ENCODE measurements around the gene SCARF2.
"Not testable (repeated sequence)": the region's sequence is repeated elsewhere in the genome, so short reads cannot be mapped to it uniquely, and the experiment has no call there.

Gene SCARF2

DNA sequence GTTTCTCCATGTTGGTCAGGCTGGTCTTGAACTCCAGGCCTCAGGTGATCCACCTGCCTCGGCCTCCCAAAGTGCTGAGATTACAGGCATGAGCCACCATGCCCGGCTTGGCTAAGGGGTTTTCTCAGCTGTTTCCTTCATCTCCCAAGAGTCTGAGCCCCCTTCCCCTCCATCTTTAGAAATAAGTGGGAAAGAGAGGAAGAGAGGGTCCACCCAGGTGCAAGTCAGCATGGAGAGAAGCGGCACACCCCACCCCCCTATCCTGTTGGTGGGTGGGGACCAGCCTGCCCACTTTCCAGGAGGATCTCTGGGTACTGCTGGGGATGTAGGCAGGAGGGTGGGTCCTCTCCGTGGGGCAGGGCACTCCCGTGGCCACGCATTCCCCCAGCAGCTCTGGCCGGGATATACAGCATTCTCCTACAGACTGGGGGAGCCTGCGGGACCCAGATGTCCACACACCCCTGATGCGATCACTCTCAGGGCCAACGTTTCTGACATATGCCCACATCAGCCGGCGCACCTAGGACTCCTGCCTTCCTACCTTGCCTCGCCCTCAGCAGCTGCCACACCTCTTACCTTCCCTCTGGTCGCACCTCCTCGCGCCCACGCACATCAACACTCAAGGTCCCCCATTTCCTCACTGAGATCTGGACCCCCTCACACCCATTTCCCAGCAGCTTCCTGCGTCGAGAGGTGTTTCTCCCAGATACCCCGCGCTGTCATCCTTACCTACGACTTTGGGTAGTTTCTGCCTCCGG, 8.9 kb downstream of the SCARF2 start:
- no peak for DNase-seq (ENCODE audit: low read depth in 2 of 2)

DNA sequence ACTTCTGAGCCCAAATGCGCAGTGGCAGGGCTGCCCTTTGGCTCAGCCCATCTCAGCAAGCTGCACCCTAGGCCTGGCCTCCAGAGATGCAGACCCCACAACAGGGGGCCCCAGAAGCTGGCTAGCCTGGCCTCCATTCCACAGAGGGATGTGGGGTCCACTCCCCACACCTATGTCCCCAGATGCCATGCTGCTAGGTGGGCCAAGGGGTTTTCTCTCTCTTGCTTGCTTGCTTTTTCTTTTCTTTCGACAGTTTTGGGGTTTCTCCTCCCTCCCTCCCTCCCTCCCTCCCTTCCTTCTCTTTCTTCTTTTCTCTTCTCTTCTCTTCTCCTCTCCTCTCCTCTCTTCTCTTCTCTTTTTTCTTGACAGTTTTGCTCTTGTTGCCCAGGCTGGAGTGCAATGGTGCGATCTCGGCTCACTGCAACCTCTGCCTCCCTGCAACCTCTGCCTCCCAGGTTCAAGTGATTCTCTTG, 9.6 kb downstream of the SCARF2 start:
- no peak for DNase-seq (ENCODE audit: low read depth in 2 of 2)

DNA sequence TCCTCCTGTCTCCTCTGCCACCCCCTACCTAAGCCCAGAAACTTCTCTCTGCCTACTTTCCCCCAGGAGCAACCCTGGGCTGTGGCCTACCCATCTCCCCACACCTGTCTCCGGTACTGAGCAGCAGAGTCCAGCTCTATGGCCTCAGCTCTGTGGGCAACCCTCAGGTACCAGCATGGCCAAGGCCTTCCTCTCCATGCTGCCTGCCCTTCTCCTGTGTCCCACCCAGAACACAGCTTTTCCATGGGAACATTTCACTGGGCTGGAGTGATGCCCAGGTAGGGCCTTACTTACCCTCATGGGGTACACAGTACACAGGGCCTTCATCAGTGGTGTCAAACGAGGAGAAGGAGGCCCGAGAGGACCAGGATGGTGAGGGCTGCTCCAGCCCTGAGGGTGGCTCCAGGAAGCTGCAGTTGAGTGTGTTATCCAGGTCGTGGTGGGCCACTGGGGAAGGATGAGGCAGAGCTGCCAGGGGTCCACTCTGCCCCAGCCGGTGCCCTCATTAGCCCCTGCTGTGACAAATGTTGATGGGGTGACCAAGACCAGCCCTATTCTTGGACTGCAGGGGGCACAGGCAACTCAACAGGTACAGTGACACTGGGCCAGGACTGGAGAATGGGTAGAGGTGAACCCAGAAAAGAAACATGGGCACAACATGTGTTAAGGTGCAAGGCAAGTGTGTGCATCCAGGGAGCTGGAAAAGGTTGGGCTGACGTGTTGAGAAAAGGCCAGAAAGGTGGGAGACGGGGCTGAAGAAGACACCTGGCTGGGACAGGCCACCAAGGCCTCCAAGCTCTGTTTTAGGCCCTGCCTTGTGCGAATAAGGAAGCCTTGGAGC, 10.3 kb downstream of the SCARF2 start:
- no peak for DNase-seq (ENCODE audit: low read depth in 2 of 2)

DNA sequence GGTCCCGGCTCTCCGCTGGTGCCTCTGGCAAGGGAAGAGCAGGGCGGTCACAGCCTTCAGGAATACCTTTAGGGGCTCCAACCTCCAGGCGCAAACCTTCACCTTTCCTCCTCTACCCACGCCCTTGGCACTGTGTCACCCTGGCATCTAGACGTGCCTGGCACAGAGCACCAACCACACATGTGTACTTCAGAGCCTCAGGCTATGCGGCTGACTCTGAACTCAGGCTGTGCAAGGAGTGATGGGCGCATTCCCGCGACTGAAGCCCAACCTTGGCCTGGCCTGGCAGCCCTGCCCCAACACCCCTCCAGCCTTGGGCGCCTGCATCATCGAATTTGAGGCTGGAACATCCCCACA, 11.4 kb downstream of the SCARF2 start:
- DNase-seq (ENCODE audit: low read depth in 2 of 2), result no peak

DNA sequence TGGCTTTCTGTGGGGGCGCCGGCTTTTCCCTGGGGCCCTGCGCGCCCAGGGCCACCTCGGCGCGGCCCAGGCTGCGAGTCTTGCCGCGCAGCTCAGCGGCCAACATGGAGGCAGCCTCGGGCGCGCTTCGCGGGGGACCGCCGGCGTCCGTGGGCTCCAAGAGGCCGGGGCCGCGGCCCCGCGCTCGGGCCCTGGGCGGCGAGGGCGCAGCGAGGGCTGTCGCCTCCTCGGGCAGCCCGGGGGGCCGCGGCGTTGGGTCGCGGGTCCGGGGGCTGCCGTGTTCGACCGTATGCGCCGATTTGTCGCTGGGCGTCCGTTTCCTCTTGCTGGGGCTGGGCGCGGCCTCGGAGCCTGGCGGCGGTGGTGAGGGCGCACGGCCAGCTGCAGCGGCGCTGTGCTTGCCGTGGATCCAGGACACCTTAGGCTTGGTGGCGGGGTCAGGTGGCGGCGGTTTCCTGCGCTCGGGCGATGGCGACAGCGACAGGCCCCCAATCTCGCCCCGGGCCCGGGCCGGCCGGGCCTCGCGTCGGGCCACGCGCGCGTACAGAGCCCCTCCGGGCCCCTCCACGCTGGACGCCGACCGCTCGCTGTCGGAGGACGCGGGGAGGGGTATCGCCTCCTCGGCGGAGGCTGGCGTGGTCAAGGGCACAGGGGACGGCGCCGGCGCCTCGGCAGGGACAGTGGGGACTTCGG, 11.9 kb downstream of the SCARF2 start:
- DNase-seq (ENCODE audit: low read depth in 2 of 2), result no peak

DNA sequence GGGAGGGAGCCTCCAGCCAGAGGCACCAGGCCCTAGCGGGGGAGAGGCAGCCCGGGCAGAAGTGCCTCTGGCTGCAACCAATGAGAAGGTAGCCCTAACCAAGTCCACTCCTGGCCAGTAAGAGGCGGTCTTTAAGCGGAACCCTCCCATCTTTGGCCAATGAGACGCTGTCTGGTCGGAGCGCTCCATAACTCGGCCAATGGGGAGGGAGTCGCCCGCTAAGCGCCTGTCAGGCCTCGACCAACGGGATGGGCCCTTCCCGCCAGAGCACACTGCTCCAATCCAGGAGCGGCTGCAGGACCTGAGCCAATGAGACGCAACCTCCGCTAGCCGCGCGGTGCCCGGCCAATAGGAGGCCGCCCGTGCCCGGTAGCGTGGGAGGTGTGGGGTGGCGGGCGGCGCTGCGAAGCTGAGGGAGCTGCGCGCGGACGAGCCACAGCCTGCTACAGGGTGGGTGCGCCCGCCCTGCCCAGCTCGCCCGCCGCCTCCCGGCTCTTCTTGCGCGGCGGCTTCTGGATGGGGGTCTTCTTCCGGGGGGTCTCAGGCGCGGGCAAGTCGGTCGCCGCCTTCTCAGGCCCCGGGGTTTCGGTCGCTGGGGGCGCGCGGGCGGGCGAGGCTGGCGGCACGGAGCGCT, 12.6 kb downstream of the SCARF2 start:
- no peak for DNase-seq (ENCODE audit: low read depth in 2 of 2)

DNA sequence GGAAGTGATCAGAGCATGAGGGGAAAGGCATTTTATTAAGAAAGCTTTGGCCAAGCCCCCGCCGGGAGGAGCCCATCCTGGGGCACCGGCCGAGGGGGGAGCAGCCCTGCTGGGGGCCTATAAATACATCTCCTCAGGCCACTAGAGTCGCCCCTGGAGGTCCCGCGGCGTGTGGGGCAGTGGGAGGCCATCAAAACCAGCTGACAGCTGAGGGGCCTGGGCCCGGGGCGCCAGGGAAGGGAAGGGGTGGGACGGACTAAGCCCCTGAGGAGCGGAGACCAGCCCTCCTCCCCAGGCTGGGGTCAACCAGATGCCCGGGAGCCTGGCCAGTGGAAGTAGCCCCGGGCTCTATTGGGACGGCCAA, 13.1 kb downstream of the SCARF2 start:
- no peak for DNase-seq (ENCODE audit: low read depth in 2 of 2)

DNA sequence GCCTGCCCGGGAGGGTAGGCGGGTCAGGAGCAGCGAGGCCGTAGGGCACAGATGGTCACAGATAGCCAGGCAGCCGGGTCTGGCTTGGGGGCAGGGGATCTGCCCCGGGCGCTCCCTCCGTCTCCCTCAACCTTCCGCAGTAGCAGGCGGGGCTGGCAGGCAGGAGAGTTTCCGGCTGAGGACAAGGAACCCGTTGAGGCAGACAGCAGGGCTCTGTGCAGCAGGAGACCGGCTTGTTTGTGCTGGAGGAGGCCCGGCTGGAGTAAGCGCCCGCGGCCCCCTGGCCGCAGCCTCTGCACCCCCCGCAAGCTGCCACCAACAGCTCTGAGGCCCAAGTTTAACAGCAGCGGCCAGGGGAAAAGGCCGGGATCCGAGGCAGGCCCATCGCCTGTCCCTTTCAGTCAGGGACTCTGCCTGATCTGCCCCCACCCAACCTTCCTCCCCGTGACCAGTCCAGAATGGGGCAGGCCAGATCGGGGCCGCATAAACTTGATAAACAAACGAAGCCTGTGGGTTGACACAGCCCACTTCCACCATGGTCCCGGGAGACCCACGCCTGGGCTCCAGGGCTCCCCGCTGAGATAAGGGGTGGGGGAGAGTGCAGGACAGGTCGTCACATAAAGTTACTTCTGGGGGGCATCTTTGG, 13.6 kb downstream of the SCARF2 start:
- DNase-seq (ENCODE audit: low read depth in 2 of 2), result no peak

DNA sequence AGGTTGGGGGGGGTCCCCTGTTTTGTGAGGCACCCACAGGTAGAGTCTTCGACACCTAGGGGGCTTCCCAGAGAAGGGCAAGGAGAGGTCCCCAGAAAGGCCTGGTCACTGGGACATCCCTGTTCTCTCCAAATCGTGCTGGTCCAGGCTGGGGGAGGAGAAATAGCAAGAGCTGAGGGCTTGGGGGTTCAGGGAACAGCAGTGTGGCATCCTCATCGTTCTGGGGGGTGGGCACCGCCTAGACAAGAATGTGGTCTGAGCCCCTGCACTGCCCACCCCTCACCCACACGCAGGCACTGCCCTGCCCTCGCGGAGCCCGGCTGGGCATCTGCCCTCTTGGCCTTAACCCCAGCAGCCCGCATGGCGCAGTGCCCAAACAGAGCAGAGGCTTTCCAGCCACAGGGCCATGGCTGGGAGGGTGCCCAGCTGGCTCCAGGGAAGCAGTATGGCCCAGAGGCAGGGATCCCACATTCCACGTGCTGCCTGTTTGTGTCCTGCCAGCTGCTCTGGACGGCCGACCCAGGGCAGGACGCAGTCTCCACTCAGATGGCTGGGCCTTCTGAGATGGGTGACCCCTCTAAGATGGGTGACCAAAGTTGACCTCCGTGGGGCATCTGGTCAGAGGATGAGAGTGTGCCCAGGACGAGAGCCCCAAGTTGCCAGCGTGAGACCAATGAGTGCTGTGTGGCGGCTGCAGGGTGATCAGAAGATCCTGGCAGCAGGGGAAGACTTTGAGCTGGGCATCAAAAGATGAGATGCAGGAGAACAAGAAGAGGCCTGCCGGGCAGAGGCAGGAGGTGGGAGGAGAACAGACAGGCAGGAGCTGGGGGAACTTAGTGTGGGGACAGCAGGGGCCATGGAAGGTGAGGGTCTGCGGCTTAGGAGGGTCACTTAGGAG, 14.4 kb downstream of the SCARF2 start:
- DNase-seq (ENCODE audit: low read depth in 2 of 2), result no peak

DNA sequence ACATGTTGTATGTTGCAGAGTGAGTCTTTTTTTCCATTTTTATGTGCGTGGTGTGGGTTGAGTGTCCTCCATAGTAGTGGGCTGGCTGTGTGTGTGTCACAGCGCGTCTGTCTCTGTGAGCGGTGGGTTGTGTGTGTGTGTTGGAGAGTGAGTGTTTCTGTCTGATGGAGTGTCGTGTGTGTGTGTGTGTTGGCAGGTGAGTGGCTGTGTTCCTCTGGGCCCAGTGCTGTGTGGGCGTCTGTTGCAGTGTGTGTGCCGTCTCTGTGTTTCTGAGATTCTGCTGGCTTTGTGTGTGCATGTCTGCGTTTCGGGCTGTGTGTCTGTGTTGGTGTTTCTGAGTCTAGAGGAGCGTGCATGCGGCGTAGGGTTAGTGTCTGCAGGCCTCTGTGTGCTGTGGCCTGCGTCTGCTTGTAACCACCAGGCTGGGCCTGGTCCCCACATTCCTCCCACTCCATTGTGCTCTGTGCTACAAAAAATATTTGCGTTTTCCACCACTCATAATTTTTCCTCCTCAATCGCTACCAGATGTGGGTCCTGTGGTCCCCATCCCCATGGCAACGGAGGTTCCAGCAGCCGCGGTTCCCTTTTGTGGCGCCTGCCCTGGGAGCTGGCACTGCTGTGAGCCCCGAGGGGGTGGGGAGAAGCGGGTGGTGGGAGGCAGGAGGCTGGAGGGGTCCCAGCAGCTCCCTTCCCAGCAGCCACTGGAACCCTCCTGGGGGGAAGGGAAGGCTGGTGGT, 15.2 kb downstream of the SCARF2 start:
- no peak for DNase-seq (ENCODE audit: low read depth in 2 of 2)

DNA sequence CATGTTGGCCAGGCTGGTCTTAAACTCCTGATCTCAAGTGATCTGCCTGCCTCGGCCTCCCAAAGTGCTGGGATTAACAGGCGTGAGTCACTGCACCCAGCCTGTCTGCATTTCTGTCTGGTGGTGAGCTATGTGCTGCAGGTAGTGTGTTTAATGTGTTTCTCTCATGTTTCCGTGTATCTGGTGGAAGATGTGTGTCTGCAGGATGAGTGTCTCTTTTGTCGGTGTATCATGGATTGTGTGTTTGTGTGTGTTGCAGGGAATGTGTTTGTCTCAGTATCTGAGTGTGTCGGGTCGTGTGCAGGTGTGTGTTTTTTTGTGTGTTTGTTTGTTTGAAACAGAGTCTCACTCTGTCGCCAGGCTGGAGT, 16.1 kb downstream of the SCARF2 start:
- no peak for DNase-seq (ENCODE audit: low read depth in 2 of 2)

DNA sequence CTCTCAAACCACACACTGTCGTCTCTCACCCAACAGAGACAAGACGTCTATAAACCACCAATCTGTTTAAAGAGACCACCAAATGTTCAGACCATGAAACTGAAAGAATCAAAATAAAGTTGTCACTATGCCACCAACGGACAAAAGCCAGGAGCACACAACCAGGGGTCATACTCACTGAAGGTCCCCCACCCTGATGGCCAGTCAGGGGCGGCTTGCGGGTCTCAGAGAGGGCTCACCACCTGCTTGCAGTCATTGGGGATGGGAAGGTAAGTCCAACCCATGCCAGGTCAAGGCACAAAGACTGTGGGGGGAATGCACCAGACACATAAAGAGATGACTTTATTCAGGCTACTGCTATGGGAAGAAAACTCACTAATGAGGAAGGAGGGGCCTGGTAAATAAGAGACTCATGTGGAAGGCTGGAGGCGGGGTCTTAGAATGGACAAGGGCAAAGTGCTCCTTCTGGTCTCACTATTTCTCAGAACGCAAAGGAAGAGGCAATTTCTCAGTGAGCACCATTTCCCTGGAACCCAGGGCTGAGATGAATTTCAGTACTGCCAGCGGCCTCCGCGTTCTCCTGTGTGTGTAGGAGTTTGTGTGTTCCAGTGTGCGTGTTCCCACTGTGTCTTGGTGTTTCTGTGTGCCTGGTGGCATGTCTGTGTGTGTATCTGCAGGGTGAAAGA, 17.3 kb downstream of the SCARF2 start:
- DNase-seq (ENCODE audit: low read depth in 2 of 2), result no peak

DNA sequence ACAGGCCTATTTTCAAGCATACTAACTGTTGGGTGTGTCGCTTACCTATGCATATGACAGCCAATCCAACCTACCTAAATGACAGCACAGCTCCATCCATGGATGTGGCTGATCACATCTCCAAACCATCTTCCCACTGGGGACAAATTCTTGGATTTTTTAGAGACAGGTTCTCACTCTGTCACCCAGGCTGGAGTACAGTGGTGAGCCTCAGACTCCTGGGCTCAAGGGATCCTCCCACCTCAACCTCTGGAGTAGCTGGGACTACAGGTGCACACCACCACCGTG, 18.0 kb downstream of the SCARF2 start:
- DNase-seq (ENCODE audit: low read depth in 2 of 2), result no peak

DNA sequence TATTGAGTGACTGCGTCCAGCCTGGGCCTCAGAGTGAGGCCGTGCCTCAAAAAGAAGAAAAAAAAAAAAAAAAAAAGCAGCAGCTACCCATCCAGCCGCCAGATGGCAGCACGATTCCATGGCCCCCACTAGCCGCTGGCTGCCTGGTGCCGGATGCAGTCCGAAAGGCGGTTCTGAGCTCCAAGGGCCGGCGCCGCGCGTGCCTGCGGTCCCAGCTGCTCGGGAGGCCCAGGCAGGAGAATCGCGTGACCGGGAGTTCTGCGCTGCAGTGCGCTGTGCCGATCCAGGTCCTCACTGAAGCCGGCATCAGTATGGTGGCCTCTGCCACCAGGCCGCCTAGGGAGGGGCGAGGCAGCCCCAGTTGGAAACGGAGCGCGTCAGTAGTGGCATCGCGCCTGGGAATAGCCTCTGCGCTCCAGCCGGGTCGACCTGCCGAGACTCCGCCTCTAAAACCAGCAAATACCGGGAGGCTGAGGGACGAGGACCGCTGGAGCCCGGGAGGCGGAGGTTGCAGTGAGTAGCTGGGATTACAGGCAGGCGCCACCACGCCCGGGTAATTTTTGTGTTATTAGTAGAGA, 19.3 kb downstream of the SCARF2 start:
- peak; percentile 54 to 55 for DNase-seq (ENCODE audit: low read depth in 2 of 2)

DNA sequence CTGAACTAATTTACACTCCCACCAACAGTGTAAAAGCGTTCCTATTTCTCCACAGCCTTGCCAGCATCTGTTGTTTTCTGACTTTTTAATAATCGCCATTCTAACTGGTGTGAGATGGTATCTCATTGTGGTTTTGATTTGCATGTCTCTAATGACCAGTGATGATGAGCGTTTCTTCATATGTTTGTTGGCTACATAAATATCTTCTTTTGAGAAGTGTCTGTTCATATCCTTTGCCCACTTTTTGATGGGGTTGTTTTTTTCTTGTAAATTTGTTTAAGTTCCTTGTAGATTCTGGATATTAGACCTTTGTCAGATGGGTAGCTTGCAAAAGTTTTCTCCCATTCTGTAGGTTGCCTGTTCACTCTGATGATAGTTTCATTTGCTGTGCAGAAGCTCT, 21.9 kb downstream of the SCARF2 start:
- DNase-seq (ENCODE audit: low read depth in 2 of 2), result not testable (repeated sequence)

DNA sequence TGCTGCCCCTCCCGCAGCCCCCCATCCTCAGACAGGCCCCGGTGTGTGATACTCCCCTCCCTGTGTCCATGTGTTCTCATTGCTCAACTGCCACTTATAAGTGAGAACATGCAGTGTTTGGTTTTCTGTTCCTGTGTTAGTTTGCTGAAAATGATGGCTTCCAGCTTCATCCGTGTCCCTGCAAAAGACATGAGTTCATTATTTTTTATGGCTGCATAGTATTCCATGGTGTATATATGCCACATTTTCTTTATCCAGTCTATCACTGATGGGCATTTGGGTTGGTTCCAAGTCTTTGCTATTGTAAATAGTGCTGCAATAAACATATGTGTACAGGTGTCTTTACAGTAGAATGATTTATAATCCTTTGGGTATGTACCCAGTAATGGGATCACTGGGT, 22.4 kb downstream of the SCARF2 start:
- DNase-seq (ENCODE audit: low read depth in 2 of 2), result not testable (repeated sequence)

DNA sequence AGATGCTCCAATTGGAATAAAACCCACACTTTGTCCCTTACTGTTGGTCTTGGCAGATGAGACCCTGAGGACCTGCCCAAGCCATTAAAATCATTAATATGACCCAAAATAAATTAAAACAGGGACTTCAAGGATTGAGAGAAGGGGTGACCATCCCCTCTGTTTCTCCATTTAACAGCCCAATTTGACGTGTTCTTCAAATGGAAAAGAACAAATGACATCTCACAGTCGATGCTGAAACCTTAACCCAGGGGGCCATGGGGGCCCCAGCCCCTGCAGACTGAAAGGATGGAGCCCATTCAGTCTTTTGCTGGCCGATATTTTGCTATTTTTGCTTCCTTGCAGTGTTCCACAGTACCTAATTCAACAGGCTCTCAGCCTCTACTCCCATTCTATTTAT, 23.2 kb downstream of the SCARF2 start:
- no peak for DNase-seq (ENCODE audit: low read depth in 2 of 2)

DNA sequence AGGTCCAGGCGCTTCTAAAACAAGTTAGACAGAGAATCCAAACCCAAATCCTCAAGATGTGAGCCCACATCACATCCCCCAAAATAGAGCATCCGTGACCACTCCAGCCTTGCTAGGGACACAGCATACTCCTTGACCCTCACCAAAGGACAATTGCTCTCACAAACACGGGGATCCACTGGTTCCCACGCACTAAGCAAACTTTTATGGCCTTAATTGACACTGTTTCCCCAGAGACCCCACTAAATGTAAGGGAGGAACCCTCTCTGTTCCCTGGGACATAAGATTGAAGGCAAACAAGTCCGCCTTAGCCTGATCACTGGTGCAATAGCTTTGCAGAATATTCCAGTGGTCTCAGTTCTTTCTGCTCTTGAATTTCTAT, 23.6 kb downstream of the SCARF2 start:
- no peak for DNase-seq (ENCODE audit: low read depth in 2 of 2)
